K562 (cell line): Measurements from ENCODE around the gene MEIG1. TPM values are rescaled to one million over a fixed set of nuclear protein-coding genes. Genes with fewer than 3 reads are reported as not detected.

Experiments
- ARID2 ChIP-seq: fragments of 450-650 bp; IDR thresholded peaks from 2 replicates; pipeline ENCODE4 v1.6.1; 2017; ENCODE audit warnings: antibody characterized with exemption, mild to moderate bottlenecking
- CREM ChIP-seq: IDR thresholded peaks from 2 replicates; pipeline ENCODE4 v1.6.1; 2014; ENCODE audit warnings: antibody characterized with exemption, low read depth
- EP300 ChIP-seq: IDR thresholded peaks from 2 replicates; pipeline ENCODE4 v1.6.1; 2012; ENCODE audit warnings: low read length, improper control_type of control experiment
- ESRRA ChIP-seq: fragments of 450-650 bp; IDR thresholded peaks from 2 replicates; pipeline ENCODE4 v1.6.1; 2014; ENCODE audit warnings: low read depth, mild to moderate bottlenecking, moderate library complexity, borderline replicate concordance
- GTF2F1 ChIP-seq: IDR thresholded peaks from 2 replicates; pipeline ENCODE4 v1.6.1; 2011; ENCODE audit warnings: low read depth, low read length, improper control_type of control experiment
- NFE2L1 ChIP-seq: fragments of 450-650 bp; IDR thresholded peaks from 2 replicates; pipeline ENCODE4 v1.6.1; 2016; ENCODE audit warnings: missing genetic modification characterization, low read depth, mild to moderate bottlenecking, missing compliant biosample characterization, moderate library complexity, borderline replicate concordance
- NFIC ChIP-seq: fragments of 450-650 bp; IDR thresholded peaks from 2 replicates; pipeline ENCODE4 v1.6.1; 2017; ENCODE audit warnings: mild to moderate bottlenecking, inconsistent platforms
- POLR2AphosphoS5 ChIP-seq: IDR thresholded peaks from 2 replicates; pipeline ENCODE4 v1.6.1; 2011; ENCODE audit warnings: mild to moderate bottlenecking, low read depth, low read length, moderate library complexity; ENCODE audit not compliant: control insufficient read depth, insufficient read depth
- PYGO2 ChIP-seq: fragments of 450-650 bp; IDR thresholded peaks from 2 replicates; pipeline ENCODE4 v1.6.1; 2016; ENCODE audit warnings: mild to moderate bottlenecking, missing genetic modification characterization, moderate library complexity, missing compliant biosample characterization
- SIN3A ChIP-seq, 2 experiments: fragments of 150-350 bp in 1 of 2; IDR thresholded peaks; 2 replicates each; pipeline ENCODE4 v1.6.1; 2011 to 2016; ENCODE audit warnings: borderline replicate concordance in 2 of 2, low read depth in 2 of 2, low read length in 2 of 2, mild to moderate bottlenecking in 2 of 2, moderate library complexity in 2 of 2; ENCODE audit not compliant: control insufficient read depth in 1 of 2
- ZBTB7A ChIP-seq: IDR thresholded peaks from 2 replicates; pipeline ENCODE4 v1.6.1; 2011; ENCODE audit warnings: low read depth, mild to moderate bottlenecking, low read length, moderate library complexity, borderline replicate concordance; ENCODE audit not compliant: control insufficient read depth
- ZKSCAN8 ChIP-seq: fragments of 200-800 bp; sonication (Bioruptor generic); IDR thresholded peaks from 2 replicates; pipeline ENCODE4 v1.6.1; 2016; ENCODE audit warnings: missing genetic modification characterization, missing compliant biosample characterization
- ZNF444 ChIP-seq: fragments of 250-450 bp; sonication (Bioruptor Pico); IDR thresholded peaks from 2 replicates; pipeline ENCODE4 v1.4.0; 2020; ENCODE audit warnings: mild to moderate bottlenecking, moderate library complexity
- polyA plus RNA-seq, 8 experiments: library from polyadenylated mRNA; depleted of rRNA in 4 of 8; stranded (reverse) in 5 of 8; unstranded in 3 of 8; fragments of >200 nt; fragmentation: Nextera tagmentation in 2 of 8; fragmentation: Illumina TruSeq in 1 of 8; extraction: Ambion mirVana in 2 of 8; extraction: Trizol in 1 of 8; gene quantifications; 2 replicates each; pipeline versions ENCODE4 v1.2.1 to v1.2.3, GENCODE V29; 2011 to 2014; ENCODE audit warnings: inconsistent platforms in 1 of 8, missing spikeins in 1 of 8
- total RNA-seq, 7 experiments: library from RNA; depleted of rRNA in 6 of 7; stranded (reverse); fragments of >200 nt in 6 of 7; fragmentation: Illumina TruSeq in 2 of 7; extraction: Trizol in 2 of 7; gene quantifications; 2 replicates each; pipeline versions ENCODE4 v1.2.1 to v1.2.3, GENCODE V29; 2011 to 2021; ENCODE audit warnings: low replicate concordance in 1 of 7
- TF ChIP-seq, protein P1 (sequence below): fragments of 450-650 bp; IDR thresholded peaks from 2 replicates; pipeline ENCODE4 v1.6.1; 2017; ENCODE audit warnings: antibody characterized with exemption, mild to moderate bottlenecking
- TF ChIP-seq, protein P2 (sequence below): fragments of 250-450 bp; sonication (Bioruptor Pico); IDR thresholded peaks from 2 replicates; pipeline ENCODE4 v1.8.0; 2021; ENCODE audit warnings: moderate library complexity, mild to moderate bottlenecking, inconsistent platforms
- TF ChIP-seq, protein P3 (sequence below): fragments of 450-650 bp; IDR thresholded peaks from 2 replicates; pipeline ENCODE4 v1.6.1; 2016; ENCODE audit warnings: antibody characterized with exemption
- TF ChIP-seq, protein P4 (sequence below), 2 experiments: fragments of 450-650 bp in 1 of 2; sonication (generic) in 1 of 2; formaldehyde crosslinking in 1 of 2; IDR thresholded peaks in 1 of 2; conservative IDR thresholded peaks in 1 of 2; 2 replicates each; pipeline versions ENCODE4 v1.6.1 to v1.8.1; 2016 to 2023; ENCODE audit warnings: mild to moderate bottlenecking in 2 of 2, moderate library complexity in 2 of 2, inconsistent platforms in 1 of 2, missing genetic modification reagents in 1 of 2

MEIG1 gene
- total and polyA plus RNA-seq, 9 of the 15 experiments (the other 6 are each of a cell fraction or from before 2014, with no cell fraction given), result 0.19 to 1.7 (median 0.54) TPM; not detected in 3

DNA sequence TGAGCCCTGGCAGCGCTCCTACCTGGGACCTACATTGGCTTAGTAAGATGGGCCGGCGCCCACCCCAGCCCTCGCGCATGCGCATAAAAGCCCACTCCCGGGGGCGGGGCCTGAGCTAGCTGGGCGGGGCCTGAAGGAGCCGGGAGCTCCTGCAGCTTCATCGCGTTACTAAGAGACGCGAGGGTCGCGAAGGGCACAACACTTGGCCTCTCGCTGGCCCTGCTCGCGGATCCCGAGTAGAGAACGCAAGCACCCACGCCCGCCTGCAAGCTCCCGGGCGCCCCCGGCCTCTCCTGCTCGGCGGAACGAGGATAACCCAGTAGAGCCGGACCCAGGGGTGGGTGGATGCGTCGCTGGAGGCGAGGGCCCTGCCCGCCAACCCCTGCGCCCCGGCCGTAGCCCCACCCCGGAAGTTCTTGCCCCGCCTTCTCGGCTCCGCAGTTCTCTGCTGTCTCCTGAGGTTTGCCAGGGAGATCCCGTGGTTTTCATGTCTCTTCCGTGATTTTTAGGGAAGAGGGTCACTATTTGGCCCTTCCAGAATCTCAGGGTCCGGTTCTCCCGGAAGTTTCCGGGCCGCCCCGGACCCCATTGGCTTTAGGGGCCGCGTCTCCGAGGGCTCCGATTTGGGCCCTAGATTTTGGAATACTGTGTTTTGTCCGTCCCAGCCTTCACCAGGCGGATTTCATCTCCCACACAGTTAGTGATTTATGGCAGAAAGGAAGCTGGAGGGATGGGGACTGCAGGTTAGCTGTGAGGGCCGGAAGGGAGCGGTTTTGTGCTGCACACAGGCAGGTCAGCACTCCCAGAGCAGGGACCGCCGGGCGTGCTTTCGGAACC is at the start of gene MEIG1 (continued):
- TF ChIP-seq, protein P1, sequence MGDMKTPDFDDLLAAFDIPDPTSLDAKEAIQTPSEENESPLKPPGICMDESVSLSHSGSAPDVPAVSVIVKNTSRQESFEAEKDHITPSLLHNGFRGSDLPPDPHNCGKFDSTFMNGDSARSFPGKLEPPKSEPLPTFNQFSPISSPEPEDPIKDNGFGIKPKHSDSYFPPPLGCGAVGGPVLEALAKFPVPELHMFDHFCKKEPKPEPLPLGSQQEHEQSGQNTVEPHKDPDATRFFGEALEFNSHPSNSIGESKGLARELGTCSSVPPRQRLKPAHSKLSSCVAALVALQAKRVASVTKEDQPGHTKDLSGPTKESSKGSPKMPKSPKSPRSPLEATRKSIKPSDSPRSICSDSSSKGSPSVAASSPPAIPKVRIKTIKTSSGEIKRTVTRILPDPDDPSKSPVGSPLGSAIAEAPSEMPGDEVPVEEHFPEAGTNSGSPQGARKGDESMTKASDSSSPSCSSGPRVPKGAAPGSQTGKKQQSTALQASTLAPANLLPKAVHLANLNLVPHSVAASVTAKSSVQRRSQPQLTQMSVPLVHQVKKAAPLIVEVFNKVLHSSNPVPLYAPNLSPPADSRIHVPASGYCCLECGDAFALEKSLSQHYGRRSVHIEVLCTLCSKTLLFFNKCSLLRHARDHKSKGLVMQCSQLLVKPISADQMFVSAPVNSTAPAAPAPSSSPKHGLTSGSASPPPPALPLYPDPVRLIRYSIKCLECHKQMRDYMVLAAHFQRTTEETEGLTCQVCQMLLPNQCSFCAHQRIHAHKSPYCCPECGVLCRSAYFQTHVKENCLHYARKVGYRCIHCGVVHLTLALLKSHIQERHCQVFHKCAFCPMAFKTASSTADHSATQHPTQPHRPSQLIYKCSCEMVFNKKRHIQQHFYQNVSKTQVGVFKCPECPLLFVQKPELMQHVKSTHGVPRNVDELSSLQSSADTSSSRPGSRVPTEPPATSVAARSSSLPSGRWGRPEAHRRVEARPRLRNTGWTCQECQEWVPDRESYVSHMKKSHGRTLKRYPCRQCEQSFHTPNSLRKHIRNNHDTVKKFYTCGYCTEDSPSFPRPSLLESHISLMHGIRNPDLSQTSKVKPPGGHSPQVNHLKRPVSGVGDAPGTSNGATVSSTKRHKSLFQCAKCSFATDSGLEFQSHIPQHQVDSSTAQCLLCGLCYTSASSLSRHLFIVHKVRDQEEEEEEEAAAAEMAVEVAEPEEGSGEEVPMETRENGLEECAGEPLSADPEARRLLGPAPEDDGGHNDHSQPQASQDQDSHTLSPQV, result 0 out of 2 replicates have a peak, but pooled peaks have one; percentile 14
- TF ChIP-seq GTF2F1, result no peak
- TF ChIP-seq, protein P2, sequence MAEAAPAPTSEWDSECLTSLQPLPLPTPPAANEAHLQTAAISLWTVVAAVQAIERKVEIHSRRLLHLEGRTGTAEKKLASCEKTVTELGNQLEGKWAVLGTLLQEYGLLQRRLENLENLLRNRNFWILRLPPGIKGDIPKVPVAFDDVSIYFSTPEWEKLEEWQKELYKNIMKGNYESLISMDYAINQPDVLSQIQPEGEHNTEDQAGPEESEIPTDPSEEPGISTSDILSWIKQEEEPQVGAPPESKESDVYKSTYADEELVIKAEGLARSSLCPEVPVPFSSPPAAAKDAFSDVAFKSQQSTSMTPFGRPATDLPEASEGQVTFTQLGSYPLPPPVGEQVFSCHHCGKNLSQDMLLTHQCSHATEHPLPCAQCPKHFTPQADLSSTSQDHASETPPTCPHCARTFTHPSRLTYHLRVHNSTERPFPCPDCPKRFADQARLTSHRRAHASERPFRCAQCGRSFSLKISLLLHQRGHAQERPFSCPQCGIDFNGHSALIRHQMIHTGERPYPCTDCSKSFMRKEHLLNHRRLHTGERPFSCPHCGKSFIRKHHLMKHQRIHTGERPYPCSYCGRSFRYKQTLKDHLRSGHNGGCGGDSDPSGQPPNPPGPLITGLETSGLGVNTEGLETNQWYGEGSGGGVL (CRISPR knock-in tag), result no peak
- TF ChIP-seq ESRRA, result peak; percentile 58; the same call in 1 of the 2 replicates
- TF ChIP-seq NFE2L1 (tag), result no peak
- TF ChIP-seq PYGO2, result peak; percentile 25; the same call in 1 of the 2 replicates
- TF ChIP-seq, protein P3, sequence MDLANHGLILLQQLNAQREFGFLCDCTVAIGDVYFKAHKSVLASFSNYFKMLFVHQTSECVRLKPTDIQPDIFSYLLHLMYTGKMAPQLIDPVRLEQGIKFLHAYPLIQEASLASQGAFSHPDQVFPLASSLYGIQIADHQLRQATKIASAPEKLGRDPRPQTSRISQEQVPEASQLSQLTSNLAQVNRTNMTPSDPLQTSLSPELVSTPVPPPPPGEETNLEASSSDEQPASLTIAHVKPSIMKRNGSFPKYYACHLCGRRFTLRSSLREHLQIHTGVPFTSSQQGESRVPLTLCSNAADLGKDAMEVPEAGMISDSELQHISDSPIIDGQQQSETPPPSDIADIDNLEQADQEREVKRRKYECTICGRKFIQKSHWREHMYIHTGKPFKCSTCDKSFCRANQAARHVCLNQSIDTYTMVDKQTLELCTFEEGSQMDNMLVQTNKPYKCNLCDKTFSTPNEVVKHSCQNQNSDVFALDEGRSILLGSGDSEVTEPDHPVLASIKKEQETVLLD, result peak; percentile 97
- TF ChIP-seq ARID2, result no peak
- peak; percentile 17 to 31; a peak in 2 of 4 replicates for TF ChIP-seq SIN3A (IDR thresholded peaks at IDR 0.05; ENCODE audit: borderline replicate concordance in 2 of 2, control insufficient read depth in 1 of 2, low read depth in 2 of 2, low read length in 2 of 2)
- peak; percentile 30; the same call in 1 of the 2 replicates for TF ChIP-seq EP300
- TF ChIP-seq POLR2AphosphoS5, result peak; percentile 68
- TF ChIP-seq NFIC, result peak; percentile 34; the same call in 1 of the 2 replicates
- no peak for TF ChIP-seq ZNF444 (CRISPR knock-in tag)
- 0 out of 2 replicates have a peak, but pooled peaks have one; percentile 41 for TF ChIP-seq ZBTB7A
- peak; percentile 36 for TF ChIP-seq CREM
- TF ChIP-seq, protein P4, sequence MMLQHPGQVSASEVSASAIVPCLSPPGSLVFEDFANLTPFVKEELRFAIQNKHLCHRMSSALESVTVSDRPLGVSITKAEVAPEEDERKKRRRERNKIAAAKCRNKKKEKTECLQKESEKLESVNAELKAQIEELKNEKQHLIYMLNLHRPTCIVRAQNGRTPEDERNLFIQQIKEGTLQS (IDR thresholded peaks at IDR 0.05), result peak; percentile 36
- TF ChIP-seq, protein P4 (CRISPR knock-in tag; conservative IDR thresholded peaks at IDR 0.05), result peak; percentile 80
- TF ChIP-seq ZKSCAN8 (CRISPR knock-in tag), result no peak
